ENCODE results near the gene LNPEP. TPM values are rescaled to one million over a fixed set of nuclear protein-coding genes. Genes with fewer than 3 reads are reported as not detected.

LNPEP gene
- total and polyA plus RNA-seq, 2 of the 4 experiments (the other 2 are of a cell fraction): 3.6 to 27.4 TPM

DNA sequence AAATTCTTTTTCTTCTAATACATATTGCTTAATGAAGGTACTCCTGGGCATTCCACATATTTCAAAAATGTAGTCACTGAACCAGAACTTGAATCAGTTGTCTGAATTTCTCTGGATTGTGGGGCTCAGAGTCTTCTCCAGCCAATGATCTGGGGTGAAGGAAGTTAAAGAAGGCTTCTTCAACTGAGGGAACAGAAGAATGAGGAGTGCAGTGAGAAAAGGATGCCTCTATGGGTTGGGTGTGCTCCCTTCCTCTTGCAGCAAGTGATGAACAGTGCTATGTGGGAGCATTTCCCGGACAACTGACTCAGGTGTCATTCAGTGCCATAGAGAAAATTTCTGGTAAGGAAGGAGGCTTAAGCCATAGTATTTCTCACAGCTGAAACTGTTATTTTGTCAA is 7.9 kb downstream of the LNPEP start:
- no peak overlapping the region for H3K14ac ChIP-seq (replicated peaks; ENCODE audit: low read depth, low read length)
- peaks cover 2% of the 10 kb centered on the region; the same call in 1 of the 2 replicates for H3K9me1 ChIP-seq (ENCODE audit: insufficient read depth, low read length)
- H2BK15ac ChIP-seq (ENCODE audit: low read depth, low read length): no peak overlapping the region
- no peaks in the 10 kb centered on the region for H3K36me3 ChIP-seq (ENCODE audit: control insufficient read depth, insufficient read depth, low read length)
- no peak overlapping the region for H3K4me3 ChIP-seq (ENCODE audit: insufficient read depth, low read depth, low read length)
- H2AK9ac ChIP-seq (replicated peaks; ENCODE audit: low read depth, low read length, poor library complexity): no peak overlapping the region
- TF ChIP-seq MXI1 (IDR thresholded peaks at IDR 0.05; ENCODE audit: borderline replicate concordance, low read depth, low read length) (no peak), MAZ (IDR thresholded peaks at IDR 0.05; ENCODE audit: borderline replicate concordance, low read depth, low read length) (no peak), SMC3 (IDR thresholded peaks at IDR 0.05; ENCODE audit: low read depth, low read length) (no peak), MAFK (IDR thresholded peaks at IDR 0.05; ENCODE audit: low read depth, low read length) (no peak), FOS (IDR thresholded peaks at IDR 0.05; ENCODE audit: low read depth, low read length) (no peak), CEBPB (IDR thresholded peaks at IDR 0.05; ENCODE audit: low read depth, low read length) (no peak)
- TF ChIP-seq, protein P1, sequence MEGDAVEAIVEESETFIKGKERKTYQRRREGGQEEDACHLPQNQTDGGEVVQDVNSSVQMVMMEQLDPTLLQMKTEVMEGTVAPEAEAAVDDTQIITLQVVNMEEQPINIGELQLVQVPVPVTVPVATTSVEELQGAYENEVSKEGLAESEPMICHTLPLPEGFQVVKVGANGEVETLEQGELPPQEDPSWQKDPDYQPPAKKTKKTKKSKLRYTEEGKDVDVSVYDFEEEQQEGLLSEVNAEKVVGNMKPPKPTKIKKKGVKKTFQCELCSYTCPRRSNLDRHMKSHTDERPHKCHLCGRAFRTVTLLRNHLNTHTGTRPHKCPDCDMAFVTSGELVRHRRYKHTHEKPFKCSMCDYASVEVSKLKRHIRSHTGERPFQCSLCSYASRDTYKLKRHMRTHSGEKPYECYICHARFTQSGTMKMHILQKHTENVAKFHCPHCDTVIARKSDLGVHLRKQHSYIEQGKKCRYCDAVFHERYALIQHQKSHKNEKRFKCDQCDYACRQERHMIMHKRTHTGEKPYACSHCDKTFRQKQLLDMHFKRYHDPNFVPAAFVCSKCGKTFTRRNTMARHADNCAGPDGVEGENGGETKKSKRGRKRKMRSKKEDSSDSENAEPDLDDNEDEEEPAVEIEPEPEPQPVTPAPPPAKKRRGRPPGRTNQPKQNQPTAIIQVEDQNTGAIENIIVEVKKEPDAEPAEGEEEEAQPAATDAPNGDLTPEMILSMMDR (conservative IDR thresholded peaks at IDR 0.05; ENCODE audit: low read depth, low read length): no peak
- TF ChIP-seq, protein P2, sequence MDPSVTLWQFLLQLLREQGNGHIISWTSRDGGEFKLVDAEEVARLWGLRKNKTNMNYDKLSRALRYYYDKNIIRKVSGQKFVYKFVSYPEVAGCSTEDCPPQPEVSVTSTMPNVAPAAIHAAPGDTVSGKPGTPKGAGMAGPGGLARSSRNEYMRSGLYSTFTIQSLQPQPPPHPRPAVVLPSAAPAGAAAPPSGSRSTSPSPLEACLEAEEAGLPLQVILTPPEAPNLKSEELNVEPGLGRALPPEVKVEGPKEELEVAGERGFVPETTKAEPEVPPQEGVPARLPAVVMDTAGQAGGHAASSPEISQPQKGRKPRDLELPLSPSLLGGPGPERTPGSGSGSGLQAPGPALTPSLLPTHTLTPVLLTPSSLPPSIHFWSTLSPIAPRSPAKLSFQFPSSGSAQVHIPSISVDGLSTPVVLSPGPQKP (IDR thresholded peaks at IDR 0.05; ENCODE audit: borderline replicate concordance, low read depth, low read length): no peak
- TF ChIP-seq, protein P3, sequence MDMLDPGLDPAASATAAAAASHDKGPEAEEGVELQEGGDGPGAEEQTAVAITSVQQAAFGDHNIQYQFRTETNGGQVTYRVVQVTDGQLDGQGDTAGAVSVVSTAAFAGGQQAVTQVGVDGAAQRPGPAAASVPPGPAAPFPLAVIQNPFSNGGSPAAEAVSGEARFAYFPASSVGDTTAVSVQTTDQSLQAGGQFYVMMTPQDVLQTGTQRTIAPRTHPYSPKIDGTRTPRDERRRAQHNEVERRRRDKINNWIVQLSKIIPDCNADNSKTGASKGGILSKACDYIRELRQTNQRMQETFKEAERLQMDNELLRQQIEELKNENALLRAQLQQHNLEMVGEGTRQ (IDR thresholded peaks at IDR 0.05; ENCODE audit: low read depth, low read length): no peak
- dilution Hi-C loops (cut with HindIII; ENCODE audit: low sequenced_read_pairs, unreplicated experiment) (no loop called here), intact Hi-C loops (cut with micrococcal nuclease) (no loop called here), in situ Hi-C loops (cut with MboI; ENCODE audit: low sequenced_read_pairs) (no loop called here)
- H4K91ac ChIP-seq (ENCODE audit: insufficient read depth, low read depth, low read length): no peak overlapping the region
- no peaks in the 10 kb centered on the region for H3K27me3 ChIP-seq (ENCODE audit: control insufficient read depth, insufficient read depth, low read length)
- ChIA-PET POLR2A (ENCODE audit: unreplicated experiment) (no interaction called here), CTCF (interaction anchor here (0.6 kb wide), 1 partner anchor 15 kb away, joined by 3 read pairs; no protein-coding TSS in a partner anchor)
- peaks cover 2% of the 10 kb centered on the region; the same call in 1 of the 2 replicates for H3K4me1 ChIP-seq (ENCODE audit: control insufficient read depth, insufficient read depth, low read length)
- no peak overlapping the region for H3K23ac ChIP-seq (ENCODE audit: low read depth, low read length)
- no TSS peak for BruUV-seq (replicated peaks)
- H3K4me2 ChIP-seq (ENCODE audit: low read depth, low read length): no peak overlapping the region
- H3K9ac ChIP-seq (ENCODE audit: low read depth, low read length): no peak overlapping the region
- no CpG with 5 or more reads among the region's 1 CpG for WGBS, 2 experiments (ENCODE audit: extremely low coverage in 2 of 2, insufficient read length in 1 of 2)
- no peak overlapping the region for H3K18ac ChIP-seq (ENCODE audit: low read depth, low read length)
- no peaks in the 10 kb centered on the region for H3K9me3 ChIP-seq (ENCODE audit: control insufficient read depth, insufficient read depth, low read length)
- H2AFZ ChIP-seq (replicated peaks; ENCODE audit: low read length, poor library complexity): no peak overlapping the region
- H4K20me1 ChIP-seq (ENCODE audit: insufficient read depth, low read length): peaks cover 10% of the 10 kb centered on the region; the same call in 1 of the 2 replicates
- no peak overlapping the region for H3K27ac ChIP-seq (ENCODE audit: insufficient read depth, low read length)
- no peak overlapping the region for H4K5ac ChIP-seq (ENCODE audit: low read depth, low read length)
- DNase-seq: no peak
- no peak overlapping the region for H2BK120ac ChIP-seq (ENCODE audit: low read depth, low read length)
- H3K79me1 ChIP-seq (ENCODE audit: low read depth in 1 of 2, low read length in 2 of 2): peaks cover 11 to 38% of the 10 kb centered on the region in 2 experiments
- no peak overlapping the region for H4K8ac ChIP-seq (ENCODE audit: low read depth in 2 of 2, low read length in 2 of 2)
- no peak overlapping the region for H3K4ac ChIP-seq (ENCODE audit: low read depth, low read length)
- H2AK5ac ChIP-seq (ENCODE audit: low read depth, low read length): no peak overlapping the region
- no peak overlapping the region for H2BK20ac ChIP-seq (ENCODE audit: low read depth, low read length)
- H2BK5ac ChIP-seq (ENCODE audit: low read depth, low read length, poor library complexity, severe bottlenecking): no peak overlapping the region
- no peak for ATAC-seq (ENCODE audit: low read depth)
- no peak overlapping the region for H3K56ac ChIP-seq (ENCODE audit: extremely low read depth, insufficient read depth, low read length)
